Glomerular endothelial cell (primary cell): Measurements from ENCODE around the gene XPNPEP1. TPM values are rescaled to one million over a fixed set of nuclear protein-coding genes. Genes with fewer than 3 reads are reported as not detected.

Experiments used
- DNase-seq: peaks from one replicate; pipeline ENCODE4 v3.0.0-alpha.2; 2011; ENCODE audit warnings: low read depth, low spot score; ENCODE audit errors: extremely low read depth
- total RNA-seq: library from RNA; depleted of rRNA; stranded (reverse); fragments of >200 nt; gene quantifications from 2 replicates; pipeline ENCODE4 v1.2.3, GENCODE V29; 2015

The XPNPEP1 gene
- total RNA-seq, 1 donor from 2014 or later, result 115 TPM

DNA sequence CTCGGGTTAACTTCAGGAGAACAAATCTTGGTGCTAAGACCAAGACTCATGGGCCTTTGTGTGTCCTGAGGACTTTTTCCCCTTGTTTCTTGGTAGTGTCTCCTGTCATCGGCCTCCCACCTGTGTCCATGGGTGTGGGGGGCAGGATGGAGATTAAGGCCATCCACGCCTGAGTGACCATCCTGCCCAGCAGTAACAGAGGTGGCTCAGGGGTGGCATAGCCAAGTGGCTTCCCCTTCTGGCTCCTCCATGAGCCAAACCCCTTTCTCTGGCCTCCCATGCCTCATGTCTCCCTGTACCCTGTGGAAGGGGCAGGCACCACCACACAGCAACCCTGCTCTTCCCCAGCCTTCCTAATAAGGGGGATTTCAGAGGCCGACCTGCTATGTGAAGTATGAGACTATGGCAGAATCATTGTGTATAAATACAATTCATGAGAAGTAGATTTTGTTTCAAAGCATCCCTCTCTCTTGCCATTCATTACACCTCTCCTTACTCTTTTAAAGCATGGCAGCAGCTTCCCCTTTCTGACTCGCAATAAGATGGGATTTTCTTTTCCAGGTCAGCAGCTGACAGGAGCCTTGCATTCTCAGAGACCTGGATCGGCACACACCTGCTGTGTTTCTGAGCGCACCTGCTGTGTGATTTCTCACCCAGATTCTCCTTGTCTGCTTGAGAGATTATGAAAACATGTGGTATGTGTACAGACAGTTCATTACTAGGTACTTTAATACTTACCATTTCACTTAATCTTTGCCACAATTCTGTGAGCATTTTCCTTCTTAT lies 102.5 kb downstream of the XPNPEP1 start:
- DNase-seq, result no peak

GRCh38 chr10:109819807-109820206 lies 103.5 kb downstream of the XPNPEP1 start:
- DNase-seq, result no peak

Other genes with a start within 250 kb of the XPNPEP1 start
- 99.2 and 447 TPM in 2 replicates for gene ADD3, start 84.5 kb upstream of the XPNPEP1 start, total RNA-seq